Measurements from ENCODE around the gene WASHC1.
A peak's percentile ranks its signal among the peaks of the same experiment; 100 is the strongest.
"Not testable (repeated sequence)": the region's sequence is repeated elsewhere in the genome, so short reads cannot be mapped to it uniquely, and the experiment has no call there.

WASHC1 gene

GRCh38 chr9:21621-22020 lies 7.6 kb downstream of the WASHC1 start:
- H3K4me3 ChIP-seq (ENCODE audit: low read depth, low read length); DNase-seq (ENCODE audit: low read depth): not testable (repeated sequence)

- H3K4me3 ChIP-seq (ENCODE audit: low read depth, low read length); DNase-seq (ENCODE audit: low read depth): not testable (repeated sequence)
Measured at GRCh38 chr9:16875-17274, 12.4 kb downstream of the WASHC1 start.

GRCh38 chr9:14129-14809 lies 15.0 kb downstream of the WASHC1 start:
- not testable (repeated sequence) for DNase-seq (ENCODE audit: low read depth); H3K4me3 ChIP-seq (ENCODE audit: low read depth, low read length)

GRCh38 chr9:11206-11605 lies 18.1 kb downstream of the WASHC1 start:
- TF ChIP-seq CTCF (conservative IDR thresholded peaks at IDR 0.05; ENCODE audit: low read depth, low read length), result peak; percentile 43
- not testable (repeated sequence) for H3K4me3 ChIP-seq (ENCODE audit: low read depth, low read length); DNase-seq (ENCODE audit: low read depth)

GRCh38 chr9:10653-11053 lies 18.6 kb downstream of the WASHC1 start:
- not testable (repeated sequence) for H3K4me3 ChIP-seq (ENCODE audit: low read depth, low read length)
- peak; percentile 31 for DNase-seq (ENCODE audit: low read depth)

- H3K4me3 ChIP-seq (ENCODE audit: low read depth, low read length), result not testable (repeated sequence)
- peak; percentile 16 for DNase-seq (ENCODE audit: low read depth)
Measured at GRCh38 chr9:10207-10606, 19.0 kb downstream of the WASHC1 start.

Measured in choroid plexus epithelial cell (primary cell).